MCF 10A (cell line): ENCODE measurements around the gene ZFAND5. TPM values are rescaled to one million over a fixed set of nuclear protein-coding genes. Genes with fewer than 3 reads are reported as not detected.
A peak's percentile ranks its signal among the peaks of the same experiment; 100 is the strongest.

Experiments used
- Bru-seq: library from RNA; stranded (reverse); fragments of 400-500 nt; gene quantifications from one replicate; lab custom pipeline; 2021; lab: Mats Ljungman, UMichigan
- BruChase-seq, 2 experiments: library from RNA; stranded (reverse); fragments of 400-500 nt; gene quantifications; one replicate each; lab custom pipeline; 2021; lab: Mats Ljungman, UMichigan
- BruUV-seq: library from RNA; stranded (reverse); fragments of 400-500 nt; replicated peaks from 2 replicates; lab custom pipeline; 2021; lab: Mats Ljungman, UMichigan
- CTCF ChIA-PET: fragments of 300-600 bp; sonication (Branson Sonifier 250); formaldehyde crosslinking; extraction: SDS; loops from one replicate; lab custom pipeline; 2021; ENCODE audit warnings: antibody characterized with exemption, inconsistent platforms; lab: Yijun Ruan, JAX
- POLR2A ChIA-PET: fragments of 300-600, 350-650 bp; sonication (Branson Sonifier 250); formaldehyde crosslinking; extraction: SDS; loops from one replicate; lab custom pipeline; 2020; ENCODE audit warnings: antibody characterized with exemption, inconsistent platforms; lab: Yijun Ruan, JAX
- DNase-seq: peaks from one replicate; pipeline ENCODE4 v3.0.0-alpha.2; 2018; ENCODE audit not compliant: unreplicated experiment
- H3K27ac Mint-ChIP-seq: one replicate; pipeline ENCODE4 v1.8.0; 2022; ENCODE audit warnings: mild to moderate bottlenecking, low read depth, mixed read lengths; ENCODE audit not compliant: unreplicated experiment
- H3K27me3 Mint-ChIP-seq: one replicate; pipeline ENCODE4 v1.8.0; 2022; ENCODE audit warnings: mixed read lengths; ENCODE audit not compliant: insufficient read depth, unreplicated experiment
- H3K36me3 Mint-ChIP-seq: one replicate; pipeline ENCODE4 v1.8.0; 2022; ENCODE audit warnings: mild to moderate bottlenecking, moderate library complexity, mixed read lengths; ENCODE audit not compliant: insufficient read depth, unreplicated experiment
- H3K4me1 Mint-ChIP-seq: one replicate; pipeline ENCODE4 v1.8.0; 2022; ENCODE audit warnings: mixed read lengths; ENCODE audit not compliant: insufficient read depth, unreplicated experiment
- H3K4me3 Mint-ChIP-seq: one replicate; pipeline ENCODE4 v1.8.0; 2022; ENCODE audit warnings: mild to moderate bottlenecking, moderate library complexity, mixed read lengths; ENCODE audit not compliant: unreplicated experiment
- H3K9me3 Mint-ChIP-seq: one replicate; pipeline ENCODE4 v1.8.0; 2022; ENCODE audit warnings: mixed read lengths; ENCODE audit not compliant: unreplicated experiment
- CTCF ChIP-seq: fragments of 200-600 bp; IDR thresholded peaks from one replicate; pipeline ENCODE4 v1.8.0; 2022; ENCODE audit warnings: antibody characterized with exemption, mild to moderate bottlenecking; ENCODE audit not compliant: unreplicated experiment
- intact Hi-C: fragments of 100-400 bp; cut with micrococcal nuclease; formaldehyde crosslinking; loops from 2 replicates; pipeline ENCODE4 v1.14.1; 2022
- long read RNA-seq: library from polyadenylated mRNA; stranded (forward); transcript quantifications from one replicate; pipeline ENCODE4 v2.0.0, GENCODE V29; 2022
- total RNA-seq: library from RNA; stranded (reverse); gene quantifications from 2 replicates; pipeline ENCODE4 v1.2.3, GENCODE V29; 2022

Gene ZFAND5
- total RNA-seq, result 91.7 and 107 TPM in 2 replicates
- percentile 99 among the genes with signal in this experiment for Bru-seq, nascent RNA
- percentile 96 among the genes with signal in this experiment for BruChase-seq, experiment 1, labeled RNA remaining after a 6-hour chase
- percentile 99 among the genes with signal in this experiment for BruChase-seq, experiment 2, labeled RNA remaining after a 2-hour chase
- long read RNA-seq, transcript ZFAND5-206 (4 exons, 553 nt), result minor isoform, 5 of 116 reads
- long read RNA-seq, transcript ZFAND5-204 (6 exons, 2,686 nt), result major isoform, 46 of 116 reads
- long read RNA-seq, transcript ZFAND5-205 (7 exons, 2,785 nt), result major isoform, 46 of 116 reads
- long read RNA-seq, partial matches to known transcripts, result 3 of 116 reads
- long read RNA-seq, other reads (novel, unspliced or antisense), result 14 of 116 reads

GRCh38 chr9:72364679-72365524 is at the start of gene ZFAND5:
Gene ZFAND5 (minus strand): TSS chr9:72365208. CDS start chr9:72360778, 4,430 bp downstream.
- TF ChIP-seq CTCF, result no peak
- Mint-ChIP-seq H3K9me3 (no peaks in the 10 kb centered on the region), H3K36me3 (peaks cover 47% of the 10 kb centered on the region), H3K4me1 (peaks cover 12% of the 10 kb centered on the region), H3K4me3 (peak within 1 kb of the TSS; percentile 78), H3K27ac (peak within 1 kb of the TSS; percentile 99), H3K27me3 (no peaks in the 10 kb centered on the region)
- intact Hi-C loops, result loop anchor here (1.0 to 5.0 kb wide), 8 partner anchors 73 to 328 kb away; no protein-coding TSS in a partner anchor
- BruUV-seq, result no TSS peak
- ChIA-PET POLR2A (interaction anchor here (0.7 to 6.2 kb wide), 73 partner anchors 8 to 788 kb away, joined by 3 to 176 read pairs (median 6); partner anchors contain the start of genes ABHD17B and C9orf85), CTCF (interaction anchor here (0.6 to 2.7 kb wide), 16 partner anchors 21 to 718 kb away, joined by 3 to 7 read pairs (median 4); no protein-coding TSS in a partner anchor)
- DNase-seq, result peak; percentile 98

- Mint-ChIP-seq H3K27ac (no peak overlapping the region), H3K4me1 (no peaks in the 10 kb centered on the region), H3K36me3 (peaks cover 6% of the 10 kb centered on the region), H3K27me3 (no peaks in the 10 kb centered on the region), H3K4me3 (no peak overlapping the region), H3K9me3 (no peaks in the 10 kb centered on the region)
- intact Hi-C loops, result no loop called here
- CTCF ChIA-PET, result no interaction called here
- DNase-seq, result no peak
- POLR2A ChIA-PET, result no interaction called here
- no TSS peak for BruUV-seq
- no peak for TF ChIP-seq CTCF
Measured at GRCh38 chr9:72412483-72413040, 47.6 kb upstream of the ZFAND5 start.

- H3K27me3 Mint-ChIP-seq, result no peaks in the 10 kb centered on the region
- intact Hi-C loops, result no loop called here
- POLR2A ChIA-PET, result no interaction called here
- TF ChIP-seq CTCF, result no peak
- DNase-seq, result no peak
- peaks cover 6% of the 10 kb centered on the region for H3K36me3 Mint-ChIP-seq
- no TSS peak for BruUV-seq
- H3K27ac Mint-ChIP-seq, result no peak overlapping the region
- no peaks in the 10 kb centered on the region for H3K9me3 Mint-ChIP-seq
- H3K4me1 Mint-ChIP-seq, result no peaks in the 10 kb centered on the region
- CTCF ChIA-PET, result no interaction called here
- no peak overlapping the region for H3K4me3 Mint-ChIP-seq
Measured at GRCh38 chr9:72410214-72410613, 45.2 kb upstream of the ZFAND5 start.
